ENCODE results near the gene ACMSD. TPM values are rescaled to one million over a fixed set of nuclear protein-coding genes. Genes with fewer than 3 reads are reported as not detected.

Gene ACMSD
- polyA plus RNA-seq, 2 of the 4 experiments (the other 2 are of a cell fraction) = 0.09 TPM; not detected in 1

- FAIRE-seq = no peak
- 52% methylated on average over 2 of the region's 2 CpGs for WGBS (ENCODE audit: missing lambda C conversion rate)
- H3K9me3 ChIP-seq = no peaks in the 10 kb centered on the region
- no peak for DNase-seq (ENCODE audit: low read depth in 1 of 2, low spot score in 1 of 2)
- H3K27ac ChIP-seq = peak overlapping the region; percentile 70 to 78; a peak in 4 of 6 replicates
- no peak for TF ChIP-seq HOXB5 (CRISPR knock-in tag; IDR thresholded peaks at IDR 0.05)
- TF ChIP-seq JUN (IDR thresholded peaks at IDR 0.05) = no peak
- no peak for TF ChIP-seq BHLHE40 (IDR thresholded peaks at IDR 0.05; ENCODE audit: low read depth, low read length)
- no peak for TF ChIP-seq RCOR1 (IDR thresholded peaks at IDR 0.05; ENCODE audit: low read depth, low read length)
- TF ChIP-seq MAZ (IDR thresholded peaks at IDR 0.05; ENCODE audit: borderline replicate concordance, low read depth, low read length) = no peak
- TF ChIP-seq ESRRA (IDR thresholded peaks at IDR 0.05; ENCODE audit: borderline replicate concordance, low read length) = no peak
- no peak for TF ChIP-seq ZFP36 (IDR thresholded peaks at IDR 0.05; ENCODE audit: borderline replicate concordance, partially characterized antibody)
- no peak for TF ChIP-seq CBX2 (IDR thresholded peaks at IDR 0.05; ENCODE audit: borderline replicate concordance, low read depth)
- no peak for TF ChIP-seq PHF8 (IDR thresholded peaks at IDR 0.05; ENCODE audit: borderline replicate concordance, low read depth)
- no peak for TF ChIP-seq HOXB13 (CRISPR knock-in tag; IDR thresholded peaks at IDR 0.05; ENCODE audit: low read depth)
- ChIA-PET POLR2A (interaction anchor here (0.6 kb wide), 1 partner anchor 9 kb away, joined by 3 read pairs; no protein-coding TSS in a partner anchor), CTCF (interaction anchor here (0.7 kb wide), 1 partner anchor 761 kb away, joined by 3 read pairs; no protein-coding TSS in a partner anchor)
- H3K4me2 ChIP-seq = peak overlapping the region; percentile 92
- peaks cover 54% of the 10 kb centered on the region for H3K4me1 ChIP-seq
- ATAC-seq = no peak
- no peak overlapping the region for H3K4me3 ChIP-seq
Observed at GRCh38 chr2:134934150-134934549, 95.7 kb downstream of the ACMSD start.

- H3K4me1 ChIP-seq = peaks cover 54% of the 10 kb centered on the region
- 3% methylated on average over 1 of the region's 1 CpG for WGBS (ENCODE audit: missing lambda C conversion rate)
- TF ChIP-seq JUN (IDR thresholded peaks at IDR 0.05) (no peak), CHD2 (IDR thresholded peaks at IDR 0.05; ENCODE audit: low read length, partially characterized antibody) (no peak), TP53 (CRISPR knock-in tag; IDR thresholded peaks at IDR 0.05) (no peak), ZC3H11A (IDR thresholded peaks at IDR 0.05) (no peak), E2F6 (IDR thresholded peaks at IDR 0.05; ENCODE audit: borderline replicate concordance, low read depth) (no peak), KDM5A (IDR thresholded peaks at IDR 0.05) (no peak), MYC (IDR thresholded peaks at IDR 0.05; ENCODE audit: borderline replicate concordance, low read length) (no peak), CBX2 (IDR thresholded peaks at IDR 0.05; ENCODE audit: borderline replicate concordance, low read depth) (no peak), RARB (CRISPR knock-in tag; IDR thresholded peaks at IDR 0.05) (no peak), NFE2L2 (conservative IDR thresholded peaks at IDR 0.05; ENCODE audit: low read length) (no peak), FOSL2 (IDR thresholded peaks at IDR 0.05) (no peak), FOSL2 (CRISPR knock-in tag; IDR thresholded peaks at IDR 0.05) (no peak), RNF2 (IDR thresholded peaks at IDR 0.05; ENCODE audit: borderline replicate concordance, low read depth) (no peak), CTCF (IDR thresholded peaks at IDR 0.05) (no peak), NR3C1 (IDR thresholded peaks at IDR 0.05) (no peak), BHLHE40 (IDR thresholded peaks at IDR 0.05; ENCODE audit: low read depth, low read length) (no peak), KDM1A (IDR thresholded peaks at IDR 0.05; ENCODE audit: low read depth) (no peak), GATA3 (IDR thresholded peaks at IDR 0.05; ENCODE audit: borderline replicate concordance) (no peak), ZFP36 (IDR thresholded peaks at IDR 0.05; ENCODE audit: borderline replicate concordance, partially characterized antibody) (no peak)
- FAIRE-seq (no peak), ATAC-seq (no peak), DNase-seq (ENCODE audit: low read depth in 1 of 2, low spot score in 1 of 2) (no peak)
- H3K27ac ChIP-seq = peak overlapping the region; percentile 2 to 78; a peak in 3 of 6 replicates
- H3K9me3 ChIP-seq = no peaks in the 10 kb centered on the region
- H3K4me3 ChIP-seq = no peak overlapping the region
- ChIA-PET POLR2A (interaction anchor here (0.6 kb wide), 1 partner anchor 9 kb away, joined by 3 read pairs; no protein-coding TSS in a partner anchor), CTCF (interaction anchor here (0.7 kb wide), 1 partner anchor 760 kb away, joined by 3 read pairs; no protein-coding TSS in a partner anchor)
- peak overlapping the region; percentile 92 for H3K4me2 ChIP-seq
Observed at GRCh38 chr2:134934641-134935040, 96.2 kb downstream of the ACMSD start.
